Gastroesophageal sphincter (tissue), 3 donors: ENCODE measurements around the gene CACNA1C.

Experiments
- CTCF ChIP-seq, 4 experiments: fragments of 200-600 bp in 2 of 4; fragments of 450-650 bp in 2 of 4; sonication (generic) in 1 of 4; IDR thresholded peaks; one replicate each; pipeline ENCODE4 v1.5.1; 2017 to 2019; ENCODE audit warnings: antibody characterized with exemption in 4 of 4, mild to moderate bottlenecking in 2 of 4, moderate library complexity in 2 of 4
- EP300 ChIP-seq: sonication (generic); formaldehyde crosslinking; IDR thresholded peaks from one replicate; pipeline ENCODE4 v1.6.1; 2017; ENCODE audit warnings: antibody characterized with exemption, mild to moderate bottlenecking
- POLR2A ChIP-seq, 2 donors: fragments of 450-650 bp; IDR thresholded peaks; one replicate each; pipeline ENCODE4 v1.6.1; 2017; ENCODE audit warnings: antibody characterized with exemption in 2 of 2, mild to moderate bottlenecking in 2 of 2, moderate library complexity in 1 of 2
- POLR2AphosphoS5 ChIP-seq: sonication (generic); formaldehyde crosslinking; IDR thresholded peaks from one replicate; pipeline ENCODE4 v1.6.1; 2017; ENCODE audit warnings: antibody characterized with exemption

GRCh38 chr12:2580821-2581220 is 528.0 kb downstream of the CACNA1C start:
- TF ChIP-seq CTCF (IDR thresholded peaks at IDR 0.05) (no peak), POLR2A (IDR thresholded peaks at IDR 0.05) (no peak), POLR2AphosphoS5 (no peak), EP300 (no peak)
